HepG2 (cell line): ENCODE data around the gene CDK5RAP1. TPM values are rescaled to one million over a fixed set of nuclear protein-coding genes. Genes with fewer than 3 reads are reported as not detected.
A peak's percentile ranks its signal among the peaks of the same experiment; 100 is the strongest.

Source experiments
- ARNT2 ChIP-seq: sonication (generic); formaldehyde crosslinking; IDR thresholded peaks from 2 replicates; pipeline ENCODE4 v1.8.0; 2022; ENCODE audit warnings: mild to moderate bottlenecking, low read depth, missing genetic modification reagents, moderate library complexity
- ATRX ChIP-seq: sonication (generic); formaldehyde crosslinking; IDR thresholded peaks from 2 replicates; pipeline ENCODE4 v1.4.0; 2020; ENCODE audit warnings: missing genetic modification reagents, borderline replicate concordance
- DRAP1 ChIP-seq: IDR thresholded peaks from 2 replicates; pipeline ENCODE4 v1.6.1; 2016; ENCODE audit warnings: missing genetic modification reagents, missing compliant biosample characterization
- HNRNPLL ChIP-seq: fragments of 200-400 bp; formaldehyde crosslinking; IDR thresholded peaks from 2 replicates; pipeline ENCODE4 v1.6.1; 2017; ENCODE audit warnings: mild to moderate bottlenecking, low read depth, low read length; ENCODE audit not compliant: poor library complexity, severe bottlenecking
- JUND ChIP-seq: sonication (generic); formaldehyde crosslinking; IDR thresholded peaks from 2 replicates; pipeline ENCODE4 v1.8.0; 2022; ENCODE audit warnings: mild to moderate bottlenecking, missing genetic modification reagents
- MEIS2 ChIP-seq: sonication (generic); formaldehyde crosslinking; IDR thresholded peaks from 2 replicates; pipeline ENCODE4 v1.9.0; 2021; ENCODE audit warnings: mild to moderate bottlenecking, missing genetic modification reagents
- NFE2L2 ChIP-seq: fragments of 150-350 bp; IDR thresholded peaks from 2 replicates; pipeline ENCODE4 v1.6.1; 2014; ENCODE audit warnings: low read length
- NKX3-1 ChIP-seq: sonication (generic); formaldehyde crosslinking; IDR thresholded peaks from 2 replicates; pipeline ENCODE4 v1.5.0; 2020; ENCODE audit warnings: missing genetic modification reagents
- POLR2AphosphoS2 ChIP-seq: IDR thresholded peaks from 2 replicates; pipeline ENCODE4 v1.6.1; 2011; ENCODE audit warnings: low read depth, low read length, improper control_type of control experiment
- SMARCC2 ChIP-seq: fragments of 450-650 bp; IDR thresholded peaks from 2 replicates; pipeline ENCODE4 v1.6.1; 2017; ENCODE audit warnings: antibody characterized with exemption, mild to moderate bottlenecking
- SMYD3 ChIP-seq: sonication (generic); formaldehyde crosslinking; IDR thresholded peaks from 2 replicates; pipeline ENCODE4 v1.8.1; 2023; ENCODE audit warnings: mild to moderate bottlenecking, missing genetic modification reagents
- TARDBP ChIP-seq: sonication (generic); formaldehyde crosslinking; IDR thresholded peaks from 2 replicates; pipeline ENCODE4 v1.8.0; 2022; ENCODE audit warnings: mild to moderate bottlenecking, missing genetic modification reagents
- TERF1 ChIP-seq: sonication (generic); formaldehyde crosslinking; IDR thresholded peaks from 2 replicates; pipeline ENCODE4 v1.8.0; 2022; ENCODE audit warnings: mild to moderate bottlenecking, missing genetic modification reagents, moderate library complexity
- TSC22D2 ChIP-seq: sonication (generic); formaldehyde crosslinking; IDR thresholded peaks from 2 replicates; pipeline ENCODE4 v1.5.1; 2020; ENCODE audit warnings: missing genetic modification reagents, mild to moderate bottlenecking, borderline replicate concordance
- ZBTB40 ChIP-seq, 2 experiments: fragments of 450-650 bp in 1 of 2; sonication (generic) in 1 of 2; formaldehyde crosslinking in 1 of 2; IDR thresholded peaks; 2 replicates each; pipeline versions ENCODE4 v1.6.1 to v1.8.0; 2016 to 2022; ENCODE audit warnings: antibody characterized with exemption in 1 of 2, mild to moderate bottlenecking in 1 of 2, missing genetic modification reagents in 1 of 2
- ZNF333 ChIP-seq: sonication (generic); formaldehyde crosslinking; IDR thresholded peaks from 2 replicates; pipeline ENCODE4 v1.4.0; 2020; ENCODE audit warnings: mild to moderate bottlenecking, missing genetic modification reagents, borderline replicate concordance
- ZNF709 ChIP-seq: sonication (generic); formaldehyde crosslinking; IDR thresholded peaks from 2 replicates; pipeline ENCODE4 v1.5.0; 2020; ENCODE audit warnings: mild to moderate bottlenecking, missing genetic modification reagents
- ZZZ3 ChIP-seq: sonication (generic); formaldehyde crosslinking; IDR thresholded peaks from 2 replicates; pipeline ENCODE4 v1.4.0; 2020; ENCODE audit warnings: missing genetic modification reagents, mild to moderate bottlenecking, borderline replicate concordance
- polyA plus RNA-seq, 8 experiments: library from polyadenylated mRNA; depleted of rRNA in 3 of 8; stranded (reverse) in 7 of 8; unstranded in 1 of 8; fragments of >200 nt; fragmentation: Illumina TruSeq in 4 of 8; extraction: Trizol in 4 of 8; gene quantifications; 2 replicates each; pipeline versions ENCODE4 v1.2.1 to v1.2.3, GENCODE V29; 2011 to 2016; ENCODE audit warnings: low read depth in 4 of 8, missing spikeins in 1 of 8, mixed read lengths in 1 of 8; ENCODE audit not compliant: insufficient read depth in 1 of 8
- total RNA-seq, 5 experiments: library from RNA; depleted of rRNA; stranded (reverse); fragments of >200 nt; fragmentation: Illumina TruSeq; extraction: Trizol; gene quantifications; 2 replicates each; pipeline ENCODE4 v1.2.3, GENCODE V29; 2016; ENCODE audit warnings: low read depth in 1 of 5

CDK5RAP1 gene
- total and polyA plus RNA-seq, 2 of the 13 experiments (the other 11 are each of a cell fraction or from before 2014, with no cell fraction given): 53.6 to 98.2 TPM

DNA sequence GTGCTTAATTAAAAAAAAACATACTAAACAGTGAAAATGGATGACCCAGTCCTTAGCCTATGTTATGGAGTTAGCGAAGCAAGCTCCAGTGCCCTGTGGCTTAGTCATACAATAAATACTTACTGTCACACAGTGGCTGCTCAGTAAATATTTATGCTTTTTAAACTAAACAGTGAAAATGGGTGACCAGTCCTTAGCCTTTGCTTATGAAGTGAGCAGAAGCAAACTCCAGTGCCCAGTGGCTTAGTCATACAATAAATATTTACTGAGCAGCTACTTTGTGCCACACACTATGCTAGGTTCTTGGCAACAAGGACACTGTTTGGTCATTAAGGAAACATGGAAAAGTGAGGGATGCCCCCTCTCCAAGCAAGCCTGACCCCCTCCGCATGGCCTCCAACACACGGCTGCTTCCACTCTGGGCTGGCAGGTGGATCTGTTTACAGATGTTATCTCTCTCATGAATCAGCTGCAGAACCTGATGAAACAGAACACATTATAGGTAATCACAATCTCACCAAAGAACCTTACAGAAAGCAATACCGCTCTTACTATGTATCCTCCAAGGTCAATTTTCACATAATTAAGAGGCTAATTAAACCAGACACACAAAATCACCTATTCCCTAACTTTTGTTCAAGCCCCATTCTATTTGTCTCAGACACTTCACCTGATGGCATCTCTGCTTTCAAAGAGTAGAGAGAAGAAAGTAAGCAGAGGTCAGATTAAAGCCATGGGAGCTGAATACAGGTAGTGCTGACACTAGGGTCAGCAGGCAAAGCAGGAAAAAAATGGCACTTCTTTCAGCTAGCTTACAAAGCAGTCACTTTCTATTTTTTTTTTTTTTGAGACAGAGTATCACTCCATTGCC, 27.3 kb downstream of the CDK5RAP1 start (continued):
- TF ChIP-seq TERF1: no peak
- no peak for TF ChIP-seq HNRNPLL
- TF ChIP-seq ATRX: no peak
- no peak for TF ChIP-seq ZBTB40 (IDR thresholded peaks at IDR 0.05)
- TF ChIP-seq ZBTB40 (CRISPR knock-in tag; IDR thresholded peaks at IDR 0.05): peak; percentile 57; the same call in 1 of the 2 replicates
- TF ChIP-seq ZNF709 (CRISPR knock-in tag): no peak
- peak; percentile 86 for TF ChIP-seq SMARCC2
- peak; percentile 41; the same call in 1 of the 2 replicates for TF ChIP-seq DRAP1 (CRISPR knock-in tag)
- peak; percentile 91; the same call in 1 of the 2 replicates for TF ChIP-seq TSC22D2 (CRISPR knock-in tag)
- TF ChIP-seq TARDBP: peak; percentile 93
- peak; percentile 92 for TF ChIP-seq SMYD3 (CRISPR knock-in tag)
- peak; percentile 60; the same call in 1 of the 2 replicates for TF ChIP-seq NKX3-1 (CRISPR knock-in tag)
- TF ChIP-seq MEIS2 (CRISPR knock-in tag): peak; percentile 83; the same call in 1 of the 2 replicates
- TF ChIP-seq NFE2L2: peak; percentile 12; the same call in 1 of the 2 replicates
- peak; percentile 99 for TF ChIP-seq JUND (CRISPR knock-in tag)
- TF ChIP-seq ARNT2 (CRISPR knock-in tag): peak; percentile 82; the same call in 1 of the 2 replicates
- no peak for TF ChIP-seq ZNF333
- peak; percentile 78; the same call in 1 of the 2 replicates for TF ChIP-seq POLR2AphosphoS2
- no peak for TF ChIP-seq ZZZ3 (CRISPR knock-in tag)
